Ascending aorta (tissue), 2 donors: Measurements from ENCODE around the gene ACTR8. TPM values are rescaled to one million over a fixed set of nuclear protein-coding genes. Genes with fewer than 3 reads are reported as not detected.

Experiments
- DNase-seq, 2 donors: peaks; one replicate each; pipeline ENCODE4 v3.0.0-alpha.2; 2019; ENCODE audit warnings: low spot score in 2 of 2
- H3K27ac ChIP-seq, 2 donors: fragments of 200-600 bp; sonication (generic); one replicate each; pipeline ENCODE4 v1.5.1; 2016 to 2017; ENCODE audit warnings: mild to moderate bottlenecking in 1 of 2
- H3K27me3 ChIP-seq: fragments of 200-600 bp; sonication (generic); one replicate; pipeline ENCODE4 v1.5.1; 2017
- H3K36me3 ChIP-seq, 2 donors: fragments of 200-600 bp; sonication (generic); one replicate each; pipeline ENCODE4 v1.5.1; 2016
- H3K4me1 ChIP-seq, 2 donors: fragments of 200-600 bp; sonication (generic); one replicate each; pipeline ENCODE4 v1.5.1; 2016 to 2017; ENCODE audit warnings: mild to moderate bottlenecking in 1 of 2
- H3K4me3 ChIP-seq, 2 donors: fragments of 200-600 bp; sonication (generic); one replicate each; pipeline ENCODE4 v1.5.1; 2016 to 2017; ENCODE audit warnings: mild to moderate bottlenecking in 1 of 2
- H3K9me3 ChIP-seq, 2 donors: fragments of 200-600 bp; sonication (generic); one replicate each; pipeline ENCODE4 v1.5.1; 2016
- intact Hi-C: fragments of 100-400 bp; cut with DNase I; formaldehyde crosslinking; loops from one replicate; pipeline ENCODE4 v1.15.1; 2023
- total RNA-seq: library from RNA; depleted of rRNA; stranded (reverse); fragments of >200 nt; gene quantifications from one replicate; pipeline ENCODE4 v1.1.0, GENCODE V29; 2016
- TF ChIP-seq, protein P1 (sequence below), 3 experiments: fragments of 200-600 bp in 2 of 3; fragments of 450-650 bp in 1 of 3; sonication (generic) in 2 of 3; IDR thresholded peaks; one replicate each; pipeline ENCODE4 v1.5.1; 2016 to 2019; ENCODE audit warnings: antibody characterized with exemption in 3 of 3, mild to moderate bottlenecking in 1 of 3, moderate library complexity in 1 of 3

Gene ACTR8
- total RNA-seq, 1 donor from 2014 or later, result 16.6 TPM

DNA sequence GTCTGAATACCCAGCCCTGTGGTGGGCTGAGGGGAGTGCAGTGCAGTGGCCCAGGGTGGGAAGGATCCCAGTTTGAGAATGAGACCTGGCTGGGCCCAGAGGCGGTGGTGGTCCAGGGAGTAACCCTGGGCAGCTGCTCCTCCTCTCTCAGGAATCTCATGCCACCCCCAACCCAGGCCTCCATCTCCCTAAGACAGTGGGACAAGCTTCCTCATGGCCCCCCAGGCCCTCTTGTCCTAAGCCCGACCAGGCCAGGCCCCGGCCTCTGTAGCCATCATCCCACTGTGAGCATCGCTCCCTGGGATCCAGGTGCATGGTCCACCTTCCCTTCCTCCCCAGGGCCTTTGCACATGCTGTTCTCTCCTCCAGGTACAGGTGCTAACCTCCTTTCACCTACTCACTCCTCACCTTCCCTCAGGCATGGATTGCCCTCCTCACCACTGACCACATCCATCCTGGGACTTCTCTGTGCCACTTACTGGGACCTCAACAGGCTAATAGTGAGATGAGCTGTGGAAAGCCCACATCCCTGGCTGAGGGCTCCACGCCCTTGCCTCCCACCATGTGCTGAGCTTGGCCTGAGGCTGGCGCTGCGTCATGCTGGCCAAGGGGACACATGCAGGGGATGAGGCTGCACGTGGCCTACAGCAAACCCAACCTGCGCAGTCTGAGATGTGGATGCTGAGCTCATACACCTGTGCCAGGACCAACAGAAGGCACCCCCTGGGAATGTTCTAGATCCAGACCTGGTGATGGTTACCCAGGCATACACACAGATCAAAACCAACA, 45.7 kb downstream of the ACTR8 start:
- Histone ChIP-seq H3K4me3 (no peak overlapping the region), H3K36me3 (no peaks in the 10 kb centered on the region), H3K27me3 (no peaks in the 10 kb centered on the region), H3K27ac (no peak overlapping the region), H3K4me1 (no peaks in the 10 kb centered on the region), H3K9me3 (no peaks in the 10 kb centered on the region)
- no peak for DNase-seq
- TF ChIP-seq, protein P1, sequence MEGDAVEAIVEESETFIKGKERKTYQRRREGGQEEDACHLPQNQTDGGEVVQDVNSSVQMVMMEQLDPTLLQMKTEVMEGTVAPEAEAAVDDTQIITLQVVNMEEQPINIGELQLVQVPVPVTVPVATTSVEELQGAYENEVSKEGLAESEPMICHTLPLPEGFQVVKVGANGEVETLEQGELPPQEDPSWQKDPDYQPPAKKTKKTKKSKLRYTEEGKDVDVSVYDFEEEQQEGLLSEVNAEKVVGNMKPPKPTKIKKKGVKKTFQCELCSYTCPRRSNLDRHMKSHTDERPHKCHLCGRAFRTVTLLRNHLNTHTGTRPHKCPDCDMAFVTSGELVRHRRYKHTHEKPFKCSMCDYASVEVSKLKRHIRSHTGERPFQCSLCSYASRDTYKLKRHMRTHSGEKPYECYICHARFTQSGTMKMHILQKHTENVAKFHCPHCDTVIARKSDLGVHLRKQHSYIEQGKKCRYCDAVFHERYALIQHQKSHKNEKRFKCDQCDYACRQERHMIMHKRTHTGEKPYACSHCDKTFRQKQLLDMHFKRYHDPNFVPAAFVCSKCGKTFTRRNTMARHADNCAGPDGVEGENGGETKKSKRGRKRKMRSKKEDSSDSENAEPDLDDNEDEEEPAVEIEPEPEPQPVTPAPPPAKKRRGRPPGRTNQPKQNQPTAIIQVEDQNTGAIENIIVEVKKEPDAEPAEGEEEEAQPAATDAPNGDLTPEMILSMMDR (IDR thresholded peaks at IDR 0.05), result no peak
- intact Hi-C loops, result no loop called here

- DNase-seq, result no peak
Measured at GRCh38 chr3:53835257-53835656, 46.7 kb downstream of the ACTR8 start.

DNA sequence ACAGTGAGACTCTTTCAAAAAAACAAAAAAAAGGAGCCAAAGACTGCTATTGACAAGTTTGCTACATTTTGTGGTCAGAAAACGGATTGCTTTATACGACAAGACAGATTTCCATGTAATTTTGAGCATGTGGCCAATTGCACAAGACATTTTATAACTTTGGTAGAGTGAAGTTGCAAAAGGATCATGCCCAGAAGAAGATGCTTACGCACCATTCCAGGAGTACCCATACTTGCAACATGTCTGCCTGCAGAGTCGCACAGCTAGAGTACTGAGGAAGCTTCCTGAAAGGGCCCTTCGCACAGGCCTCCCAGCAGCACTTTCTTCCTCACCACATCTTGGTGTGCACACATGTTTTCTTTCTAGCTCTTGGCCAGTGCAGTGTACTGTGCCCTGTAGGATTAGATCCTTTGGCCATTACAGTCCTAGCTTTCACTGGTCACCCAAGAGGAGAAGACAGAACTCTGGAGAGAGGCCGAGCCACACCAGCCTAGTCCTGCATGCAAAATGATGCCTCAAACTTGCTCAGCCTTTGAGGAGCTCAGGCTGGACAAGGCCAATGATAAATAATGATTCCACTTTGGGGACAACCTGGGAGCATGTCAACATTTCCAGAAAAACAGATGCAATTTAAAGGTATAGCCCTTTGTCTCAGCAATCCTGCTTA, 47.4 kb downstream of the ACTR8 start:
- Histone ChIP-seq H3K4me3 (no peak overlapping the region), H3K4me1 (no peaks in the 10 kb centered on the region)

More at GRCh38 chr3:53835257-53835656, 46.7 kb downstream of the ACTR8 start:
- H3K9me3 ChIP-seq, result no peaks in the 10 kb centered on the region
- H3K27ac ChIP-seq, result no peak overlapping the region
- intact Hi-C loops, result no loop called here
- TF ChIP-seq, protein P1 (IDR thresholded peaks at IDR 0.05), result no peak
- H3K36me3 ChIP-seq, result no peaks in the 10 kb centered on the region
- no peaks in the 10 kb centered on the region for H3K4me1 ChIP-seq
- H3K4me3 ChIP-seq, result no peak overlapping the region
- H3K27me3 ChIP-seq, result no peaks in the 10 kb centered on the region

GRCh38 chr3:53833700-53834099, 48.3 kb downstream of the ACTR8 start:
- DNase-seq, result no peak
- no peaks in the 10 kb centered on the region for H3K27me3 ChIP-seq
- intact Hi-C loops, result no loop called here

More for the DNA sequence above, 47.4 kb downstream of the ACTR8 start:
- Histone ChIP-seq H3K27me3 (no peaks in the 10 kb centered on the region), H3K9me3 (no peaks in the 10 kb centered on the region), H3K36me3 (no peaks in the 10 kb centered on the region), H3K27ac (no peak overlapping the region)
- no peak for DNase-seq
- TF ChIP-seq, protein P1 (IDR thresholded peaks at IDR 0.05), result no peak
- intact Hi-C loops, result no loop called here

GRCh38 chr3:53833053-53833645, 48.8 kb downstream of the ACTR8 start:
- no peaks in the 10 kb centered on the region for H3K4me1 ChIP-seq
- intact Hi-C loops, result no loop called here
- TF ChIP-seq, protein P1 (IDR thresholded peaks at IDR 0.05), result no peak
- no peak for DNase-seq
- H3K4me3 ChIP-seq, result no peak overlapping the region
- no peaks in the 10 kb centered on the region for H3K9me3 ChIP-seq
- no peak overlapping the region for H3K27ac ChIP-seq
- no peaks in the 10 kb centered on the region for H3K36me3 ChIP-seq
- H3K27me3 ChIP-seq, result no peaks in the 10 kb centered on the region

More at GRCh38 chr3:53833700-53834099, 48.3 kb downstream of the ACTR8 start:
- H3K4me1 ChIP-seq, result no peaks in the 10 kb centered on the region
- H3K4me3 ChIP-seq, result no peak overlapping the region
- H3K36me3 ChIP-seq, result no peaks in the 10 kb centered on the region
- no peaks in the 10 kb centered on the region for H3K9me3 ChIP-seq
- no peak overlapping the region for H3K27ac ChIP-seq
- TF ChIP-seq, protein P1 (IDR thresholded peaks at IDR 0.05), result no peak
